NCI-H146 treated with DMSO at 0.1 percent for 48 hours (cell line): ENCODE measurements around the gene TMEM60.
"Not testable (repeated sequence)": the region's sequence is repeated elsewhere in the genome, so short reads cannot be mapped to it uniquely, and the experiment has no call there.

Source experiments
- DNase-seq: peaks from one replicate; lab custom pipeline; 2025; ENCODE audit not compliant: unreplicated experiment; lab: John Stamatoyannopoulos, UW

TMEM60 gene

DNA sequence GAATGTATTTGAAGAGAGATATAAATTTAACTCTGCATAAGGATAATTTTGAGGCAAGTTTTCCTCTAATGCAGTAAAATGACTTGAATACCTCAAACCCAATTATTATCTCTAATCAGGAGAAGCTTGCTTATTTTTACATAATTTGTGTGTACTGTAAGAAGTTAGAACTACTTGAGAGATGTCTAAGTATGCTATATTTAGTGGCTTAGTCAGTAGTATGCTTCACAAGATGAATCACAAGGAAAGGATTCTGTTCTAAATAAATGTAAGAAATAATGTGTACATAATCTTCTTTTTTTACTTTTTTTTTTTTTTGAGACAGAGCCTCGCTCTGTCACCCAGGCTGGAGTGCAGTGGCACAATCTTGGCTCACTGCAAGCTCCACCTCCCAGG, 14.1 kb upstream of the TMEM60 start:
- DNase-seq = no peak

DNA sequence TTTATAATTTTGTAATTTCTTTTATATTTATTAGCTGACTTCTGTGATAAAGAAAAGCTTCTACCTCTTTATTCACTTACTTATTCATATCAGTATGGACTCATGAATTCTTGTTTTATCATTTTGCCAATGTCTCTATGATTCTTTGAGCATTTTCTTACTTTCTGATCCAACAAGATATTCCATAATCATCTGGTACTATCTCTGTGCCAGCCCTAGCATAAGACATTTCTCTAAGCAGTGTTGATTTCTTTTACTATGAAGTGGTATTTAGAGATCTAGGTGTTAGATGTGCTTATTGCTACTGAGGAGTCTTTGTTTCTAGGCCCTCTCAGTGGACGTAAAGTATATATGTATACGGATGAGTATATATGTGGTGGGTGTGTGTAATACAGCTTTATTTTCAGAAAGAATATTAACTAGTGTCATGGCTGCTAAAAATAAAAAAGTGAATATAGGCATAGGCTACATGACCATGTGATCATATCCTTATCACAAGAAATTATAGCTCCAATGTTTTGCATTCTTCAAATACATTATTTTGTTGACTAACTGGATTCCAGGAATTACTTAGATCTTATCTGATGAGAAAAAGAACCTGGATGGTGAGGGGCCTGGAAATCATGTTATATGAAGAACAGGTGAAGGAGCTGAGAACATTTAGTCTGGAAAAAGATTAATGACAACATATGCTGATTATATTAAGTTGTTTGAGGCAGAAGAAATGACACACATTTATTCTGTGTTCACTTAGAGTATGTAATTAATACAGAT, 13.5 kb upstream of the TMEM60 start:
- no peak for DNase-seq

DNA sequence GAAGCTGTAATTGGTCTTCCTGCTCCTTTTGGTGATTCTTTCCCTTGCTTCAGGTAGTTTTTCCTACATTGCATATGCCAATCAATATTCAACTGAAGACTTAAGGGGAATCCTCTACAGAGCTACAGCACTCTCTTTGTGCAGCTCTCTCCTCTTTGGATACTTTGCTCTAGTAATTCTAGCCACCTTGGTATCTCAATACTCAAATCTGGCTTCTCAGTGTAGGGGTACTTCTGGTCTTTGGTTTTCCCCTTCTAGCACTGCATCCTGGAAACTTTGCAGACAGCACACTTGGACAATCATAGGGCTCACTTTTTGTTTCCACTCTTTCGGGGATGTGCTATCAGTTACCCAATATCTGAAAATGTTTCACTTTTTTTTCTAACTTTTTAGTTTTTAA, 10.3 kb upstream of the TMEM60 start:
- DNase-seq = no peak

DNA sequence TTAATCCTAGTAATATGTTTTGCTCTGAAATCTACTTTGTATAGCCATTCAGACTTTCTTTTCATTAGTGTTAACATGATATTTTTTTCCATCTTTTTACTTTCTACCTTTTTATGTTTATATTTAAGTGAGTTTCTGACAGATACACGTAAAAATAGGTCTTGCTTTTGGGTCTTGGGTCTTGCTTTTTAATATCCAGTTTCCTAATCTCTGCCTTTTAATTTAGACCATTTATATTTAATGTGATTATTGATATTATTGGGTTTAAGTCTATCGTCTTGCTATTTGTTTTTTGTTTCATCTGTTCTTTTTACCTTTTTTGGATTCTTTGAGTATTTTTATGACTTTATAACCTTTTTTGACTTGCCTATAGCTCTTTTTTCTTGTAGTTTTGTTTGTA, 8.2 kb upstream of the TMEM60 start:
- DNase-seq = no peak

DNA sequence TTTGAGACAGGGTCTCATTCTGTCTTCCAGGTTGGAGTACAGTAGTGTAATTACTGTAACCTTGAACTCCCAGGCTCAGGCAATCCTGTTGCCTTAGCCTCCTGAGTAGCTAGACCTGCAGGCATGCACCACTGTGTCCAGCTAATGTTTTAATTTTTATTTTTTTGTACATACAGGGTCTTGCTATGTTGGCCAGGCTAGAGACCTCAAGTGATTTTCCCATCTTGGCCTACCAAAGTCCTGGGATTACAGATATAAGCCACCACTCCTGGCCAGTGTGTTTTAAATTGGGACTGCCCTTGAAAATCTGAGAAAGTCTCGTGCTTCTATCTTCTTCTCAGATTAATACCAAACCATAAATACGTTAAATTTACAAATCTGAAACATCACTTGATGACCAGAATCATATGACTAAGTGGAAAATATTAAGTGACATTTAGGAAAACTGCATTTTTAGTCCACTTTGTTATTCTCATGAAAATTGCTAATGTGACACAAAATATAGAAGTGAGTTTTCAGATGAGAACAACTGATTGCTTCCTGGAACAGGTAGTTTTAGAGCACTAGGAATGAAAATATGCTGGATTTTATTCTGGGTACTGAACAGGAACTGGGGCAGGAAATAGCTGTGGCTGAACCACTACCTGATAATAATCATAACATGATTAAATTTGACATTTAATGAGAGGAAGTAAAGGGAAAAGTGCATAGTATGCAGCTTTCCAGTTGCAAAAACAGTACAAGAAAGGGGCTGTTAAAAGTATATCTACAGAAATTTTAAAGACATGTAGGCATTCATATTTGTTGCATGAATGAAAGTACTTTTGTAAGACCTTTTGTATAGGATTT, 4.5 kb upstream of the TMEM60 start:
- DNase-seq = no peak

DNA sequence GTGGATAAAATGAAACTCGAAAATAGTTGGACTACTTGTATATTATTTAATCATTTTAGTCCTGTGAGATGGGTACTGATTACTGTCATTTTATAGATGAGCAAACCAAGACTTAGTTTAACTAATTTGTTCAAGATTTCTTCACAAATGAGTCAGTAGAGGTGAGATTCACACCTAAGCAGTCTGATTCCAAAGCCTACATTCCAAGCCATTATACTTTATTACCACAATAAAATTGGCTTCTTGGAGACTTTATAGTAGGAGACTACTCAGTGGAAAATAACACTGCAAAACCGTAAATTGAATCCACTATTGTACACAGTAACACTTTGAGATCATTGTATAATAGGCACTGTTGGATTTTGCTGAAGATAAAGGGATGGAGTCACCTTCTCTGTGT, 2.5 kb upstream of the TMEM60 start:
- DNase-seq = no peak

DNA sequence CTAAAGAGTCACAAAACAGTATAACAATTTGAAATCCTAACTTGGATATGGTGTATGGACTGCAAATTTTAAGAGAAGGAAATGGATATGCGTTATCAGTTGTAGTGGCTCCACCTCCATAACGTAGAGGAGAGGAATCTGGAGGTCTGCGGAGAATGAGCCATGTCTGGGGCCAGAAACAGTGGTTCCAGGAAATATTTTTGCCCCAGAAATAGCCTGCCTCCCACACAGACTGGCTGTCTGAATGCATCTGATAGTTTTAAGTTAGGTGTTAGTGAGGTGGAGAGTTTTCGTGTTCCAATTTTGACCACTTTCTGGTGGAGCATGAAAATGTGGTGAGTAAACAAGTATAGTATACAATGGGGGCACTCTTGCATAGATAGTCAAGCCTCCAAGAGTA, 1.9 kb upstream of the TMEM60 start:
- DNase-seq = no peak

DNA sequence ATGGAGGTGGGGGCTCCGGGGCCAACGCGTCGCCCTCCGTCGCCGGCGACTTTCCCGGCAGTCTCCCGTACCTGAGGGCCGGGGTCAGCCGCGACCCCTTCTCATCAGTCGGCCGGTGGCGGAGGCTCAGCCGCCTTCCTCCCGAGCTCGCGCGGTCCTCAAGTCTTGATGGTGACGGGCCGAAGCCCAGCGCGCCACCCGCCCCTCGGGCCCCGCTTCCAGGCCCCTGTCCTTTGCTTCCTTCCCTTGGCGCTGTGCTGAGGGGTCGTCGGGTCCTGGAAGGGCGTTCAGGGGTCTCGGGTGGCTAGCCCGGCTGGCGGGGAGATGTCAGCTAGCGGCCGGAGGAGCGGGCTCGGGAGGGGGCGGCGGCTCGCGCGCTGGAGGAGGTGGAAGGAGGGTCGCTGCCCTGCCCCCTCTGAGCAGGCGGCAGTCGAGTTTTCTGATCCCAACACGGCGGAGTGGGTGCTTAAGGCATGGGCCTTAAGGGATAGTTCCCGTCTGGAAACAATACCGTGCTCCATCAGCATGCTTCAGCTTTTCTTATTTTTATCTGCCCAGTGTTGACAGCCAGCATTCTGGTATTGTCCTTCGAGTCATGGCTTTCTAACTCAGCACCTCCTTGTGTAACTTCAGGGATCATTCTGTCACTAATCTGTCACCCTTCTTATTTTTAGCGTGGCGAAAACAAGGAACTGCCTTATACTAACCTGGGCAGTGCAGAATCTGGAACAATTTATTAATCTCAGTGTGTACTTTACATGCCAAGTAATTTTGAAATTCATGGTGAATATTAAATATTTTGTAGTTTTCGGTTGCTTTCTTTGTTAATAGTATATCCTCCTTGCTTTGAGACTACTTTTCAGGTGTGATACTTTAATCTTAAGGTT, 1.1 kb upstream of the TMEM60 start:
- no peak for DNase-seq

DNA sequence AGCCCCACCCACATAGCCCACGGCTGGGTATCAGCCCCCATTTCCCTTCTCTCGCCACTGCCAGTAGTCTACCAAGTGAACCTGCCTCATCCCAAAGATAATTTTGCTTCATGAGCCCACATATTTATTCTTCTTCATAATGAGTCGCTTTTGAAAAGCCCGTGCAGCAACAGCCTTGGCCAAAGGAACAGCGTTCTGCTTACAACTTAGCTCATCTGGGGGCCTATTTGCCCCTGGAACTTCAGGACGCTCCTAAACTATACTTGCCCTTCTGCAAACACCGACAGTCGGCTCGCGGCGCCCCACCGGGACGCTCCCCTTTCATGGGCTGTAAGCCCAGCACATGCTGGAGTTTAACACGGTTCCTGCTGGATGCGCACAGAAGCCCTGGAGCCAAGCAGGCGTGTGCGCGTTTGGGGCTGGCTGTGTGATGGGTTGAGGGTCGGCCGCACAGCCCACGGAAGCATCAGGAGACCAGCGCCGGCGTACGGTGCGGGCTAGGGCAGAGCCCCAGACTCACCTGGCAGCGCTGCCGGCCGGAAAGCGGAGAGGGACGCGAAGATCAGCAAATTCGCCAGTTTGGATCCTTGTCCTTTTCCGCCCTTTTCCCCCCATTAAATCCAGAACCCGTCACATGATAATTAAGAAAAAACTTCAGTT, 370 bp downstream of the TMEM60 start:
- DNase-seq = no peak

DNA sequence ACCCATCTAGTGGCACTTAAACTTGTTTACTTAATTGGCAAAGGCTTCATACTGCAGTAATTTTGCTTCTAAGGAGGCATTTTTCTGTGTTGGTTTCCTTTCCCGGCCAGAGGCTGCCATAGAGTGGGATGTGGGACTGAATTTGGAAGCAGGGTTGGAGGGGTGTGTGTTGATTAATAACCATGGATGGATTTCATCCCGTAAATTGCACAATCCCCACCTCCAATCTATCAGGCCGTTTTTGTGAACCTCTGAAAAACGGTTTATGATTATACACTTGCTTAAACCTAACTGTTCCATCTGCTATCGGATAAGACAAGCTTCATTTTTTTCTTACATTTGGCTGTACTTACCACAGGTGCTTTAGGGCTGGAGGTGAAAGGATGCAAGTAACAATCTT, 1.3 kb downstream of the TMEM60 start:
- DNase-seq = no peak

DNA sequence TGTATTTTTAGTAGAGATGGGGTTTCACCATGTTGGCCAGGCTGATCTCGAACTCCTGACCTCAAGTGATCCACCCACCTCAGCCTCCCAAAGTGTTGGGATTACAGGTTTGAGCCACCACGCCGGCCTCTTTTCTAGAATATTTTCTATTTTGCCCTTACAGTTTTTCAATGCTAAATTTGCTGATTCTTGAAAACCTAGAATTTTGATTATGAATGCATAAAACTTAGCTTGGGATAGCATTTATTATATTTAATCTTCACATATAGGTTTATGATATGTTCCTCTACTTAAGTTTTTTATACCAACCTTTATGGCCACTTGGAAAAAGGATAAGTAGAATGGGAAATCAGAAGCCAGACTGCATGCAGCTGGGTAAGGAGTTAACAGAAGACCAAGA, 2.1 kb downstream of the TMEM60 start:
- DNase-seq = no peak

DNA sequence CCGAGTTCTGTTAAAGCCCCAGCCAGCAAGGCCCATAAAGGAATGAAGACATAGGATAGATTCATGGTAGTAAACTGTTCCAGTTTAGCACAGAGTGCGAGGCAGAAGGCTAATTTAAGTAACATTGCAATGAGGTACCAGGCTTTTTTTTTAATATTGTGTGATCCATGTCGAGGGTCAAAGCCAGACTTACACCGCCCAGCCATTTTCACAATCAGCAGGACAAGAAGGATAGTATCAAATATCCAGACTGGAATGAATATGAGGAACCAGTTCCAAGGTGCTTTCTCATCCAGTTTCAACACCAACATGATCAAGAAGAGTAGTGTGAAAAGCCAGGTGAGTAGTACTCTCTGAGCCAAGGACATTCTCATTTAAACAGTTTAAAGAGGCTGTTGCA, 4.2 kb downstream of the TMEM60 start:
- no peak for DNase-seq

DNA sequence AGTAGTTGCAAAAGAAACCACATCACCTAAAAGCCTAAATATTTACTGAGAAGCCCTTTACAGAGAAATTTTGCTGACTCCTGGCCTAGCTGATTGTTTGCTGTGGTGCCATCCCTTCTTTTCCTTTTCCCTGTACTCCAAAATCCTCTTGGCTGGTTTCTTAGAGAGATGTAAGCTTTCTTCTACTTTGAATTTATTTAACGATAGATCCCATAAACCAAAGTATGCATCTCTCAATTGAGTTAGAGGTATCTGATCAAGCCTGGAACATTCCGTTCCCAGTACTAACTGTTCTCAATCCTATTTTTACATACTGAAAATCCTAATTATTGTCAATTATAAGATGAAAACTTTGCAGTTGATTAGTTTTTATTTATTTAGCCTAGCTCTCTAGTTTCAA, 6.3 kb downstream of the TMEM60 start:
- no peak for DNase-seq

DNA sequence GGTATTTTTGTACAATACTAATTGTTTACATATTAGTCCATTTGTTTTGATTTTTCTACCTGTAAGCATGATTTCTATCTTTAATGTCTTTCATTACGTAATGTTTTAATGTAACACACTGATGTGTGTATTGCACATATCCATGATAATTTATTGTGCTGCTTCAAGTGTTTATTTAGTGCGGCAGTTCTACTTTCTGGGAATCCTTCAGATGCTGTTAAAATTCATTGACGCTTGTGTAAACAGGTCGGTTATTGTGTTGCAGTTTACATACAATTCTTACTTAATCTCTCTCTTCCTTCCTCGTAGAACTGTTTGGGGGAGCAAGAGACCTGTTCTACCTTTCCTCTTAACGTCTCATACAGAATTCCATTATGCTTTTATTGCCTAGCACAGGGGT, 6.9 kb downstream of the TMEM60 start:
- no peak for DNase-seq

DNA sequence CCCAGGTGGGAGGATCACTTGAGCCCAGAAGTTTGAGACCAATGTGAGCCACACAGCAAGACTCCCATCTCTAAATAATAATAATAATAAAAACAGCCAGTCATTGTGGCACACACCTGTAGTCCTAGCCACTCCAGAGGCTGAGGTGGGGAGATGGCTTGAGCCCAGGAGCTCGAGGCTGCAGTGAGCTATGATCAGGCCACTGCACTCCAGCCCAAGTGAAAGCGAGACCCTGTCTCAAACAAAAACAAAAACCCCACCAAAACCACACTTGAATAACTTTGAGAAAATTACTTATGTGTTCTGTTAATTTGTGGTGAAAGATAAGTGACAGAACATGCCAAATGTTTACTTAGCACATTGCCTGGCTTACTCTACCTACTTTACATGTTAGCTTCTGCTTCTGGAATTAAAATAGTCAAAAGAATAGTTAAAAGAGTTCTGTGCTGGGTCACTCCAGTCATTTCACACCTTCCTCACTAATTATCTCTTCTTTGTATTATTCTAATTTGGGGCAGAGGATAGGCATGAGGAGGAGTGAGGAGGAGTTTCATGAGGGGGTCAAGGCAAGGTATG, 9.8 kb downstream of the TMEM60 start:
- DNase-seq = no peak

DNA sequence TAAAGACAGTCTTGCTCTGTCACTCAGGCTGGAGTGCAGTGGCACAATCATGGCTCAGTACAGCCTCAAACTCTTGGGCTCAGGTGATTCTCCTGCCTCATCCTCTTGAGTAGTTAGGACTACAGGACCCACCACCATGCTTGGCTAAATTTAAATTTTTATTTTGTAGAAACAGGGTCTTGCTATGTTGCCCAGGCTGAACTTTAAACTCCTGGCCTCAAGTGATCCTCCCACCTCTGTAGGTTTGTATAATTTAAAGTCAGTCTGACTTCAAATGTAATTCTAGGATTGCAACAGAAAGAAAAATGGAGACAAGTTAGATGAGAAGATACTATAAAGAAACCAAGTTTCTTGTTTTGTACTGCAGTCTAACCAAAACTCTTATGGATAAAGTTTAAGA, 11.5 kb downstream of the TMEM60 start:
- no peak for DNase-seq

DNA sequence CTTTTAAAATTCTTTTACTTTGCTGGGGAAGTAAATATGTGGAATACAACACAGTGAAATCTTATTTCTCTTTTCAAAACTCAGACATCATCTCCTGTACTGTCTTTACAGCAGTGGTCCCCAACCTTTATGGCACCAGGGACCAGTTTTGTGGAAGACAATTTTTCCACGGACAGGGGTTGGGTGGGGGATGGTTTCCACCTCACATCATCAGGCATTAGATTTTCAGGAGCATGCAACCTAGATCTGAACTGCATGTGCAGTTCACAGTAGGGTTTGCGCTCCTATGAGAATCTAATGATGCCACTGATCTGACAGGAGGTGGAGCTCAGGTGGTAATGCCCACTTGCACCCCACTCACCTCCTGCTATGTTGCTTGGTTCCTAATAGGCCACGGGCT, 12.2 kb downstream of the TMEM60 start:
- no peak for DNase-seq

DNA sequence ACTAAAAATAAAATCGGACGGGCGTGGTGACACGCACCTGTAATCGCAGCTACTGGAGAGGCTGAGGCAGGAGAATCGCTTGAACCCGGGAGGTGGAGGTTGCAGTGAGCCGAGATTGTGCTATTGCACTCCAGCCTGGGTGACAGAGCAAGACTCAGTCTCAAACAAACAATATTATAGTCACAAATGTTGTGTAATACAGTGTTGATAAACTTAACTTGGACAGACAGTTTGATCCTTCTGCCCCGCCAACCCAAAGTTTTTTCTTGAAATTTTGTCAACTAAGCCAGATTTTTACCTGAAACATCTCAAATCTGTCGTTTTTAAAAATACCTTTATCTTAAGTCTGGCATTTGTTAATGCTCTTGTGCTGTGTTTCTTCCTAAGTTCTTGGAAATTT, 13.8 kb downstream of the TMEM60 start:
- not testable (repeated sequence) for DNase-seq

DNA sequence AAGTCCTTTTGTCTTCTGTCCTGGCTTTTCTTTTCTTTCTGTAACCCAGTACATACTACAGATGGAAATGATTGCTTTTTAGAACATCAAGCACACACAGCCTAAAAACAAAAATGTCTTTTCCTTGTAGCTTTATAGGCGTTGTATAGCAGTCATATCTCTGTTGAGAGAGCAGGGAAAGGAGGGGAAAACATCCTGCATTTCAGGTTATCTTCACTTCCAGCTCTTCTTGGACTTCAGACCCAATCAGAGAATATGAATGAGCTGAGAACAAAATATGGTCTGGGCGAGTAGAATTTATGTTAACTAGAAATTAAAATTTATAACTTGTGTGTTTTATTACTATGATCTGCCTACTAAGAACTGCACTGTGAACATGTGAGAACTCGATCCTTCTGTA, 14.7 kb downstream of the TMEM60 start:
- DNase-seq = no peak

DNA sequence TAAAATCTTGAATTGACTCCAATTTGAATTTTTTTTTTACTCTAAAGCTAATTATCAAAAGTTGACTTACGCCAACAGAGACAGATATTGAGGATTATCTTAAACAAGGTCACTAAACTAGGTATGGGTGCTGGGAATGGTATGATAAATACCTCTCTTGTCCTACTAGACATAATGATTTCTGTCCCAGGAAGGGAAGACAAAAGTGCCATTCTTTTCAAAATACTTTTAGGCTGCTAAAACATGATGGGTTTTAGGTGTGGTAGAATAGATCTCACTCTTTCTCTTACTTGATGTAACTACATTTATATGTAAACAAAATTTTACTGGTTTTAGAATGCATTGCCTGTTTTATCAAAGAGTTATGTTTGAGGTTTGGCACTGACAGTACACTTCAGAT, 15.1 kb downstream of the TMEM60 start:
- DNase-seq = no peak

DNA sequence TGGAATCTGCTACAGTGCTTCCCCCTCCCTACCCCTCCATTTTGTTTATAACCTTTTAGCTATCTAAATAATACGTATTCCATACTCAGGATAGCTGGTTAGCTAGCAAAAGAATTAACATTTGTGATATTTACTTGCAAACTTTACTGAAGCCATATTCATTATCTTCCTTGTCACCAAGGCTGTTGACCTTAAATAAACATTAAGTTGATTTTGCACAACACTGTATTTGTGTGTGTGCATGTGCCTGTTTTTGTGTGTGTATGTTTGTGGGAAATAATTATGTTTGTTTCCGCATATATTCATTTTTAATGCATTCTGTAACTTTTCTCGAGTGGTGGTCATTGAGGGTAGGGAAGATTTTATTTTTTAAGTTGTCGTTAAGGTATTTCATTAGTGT, 15.9 kb downstream of the TMEM60 start:
- DNase-seq = no peak
